ENCODE measurements around the gene CTBP2. TPM values are rescaled to one million over a fixed set of nuclear protein-coding genes. Genes with fewer than 3 reads are reported as not detected.

Gene CTBP2
- total and polyA plus RNA-seq, 8 donors: 71.2 to 90.0 (median 84.1) TPM

GRCh38 chr10:125094806-125095205 is 65.6 kb downstream of the CTBP2 start:
- TF ChIP-seq, protein P1, sequence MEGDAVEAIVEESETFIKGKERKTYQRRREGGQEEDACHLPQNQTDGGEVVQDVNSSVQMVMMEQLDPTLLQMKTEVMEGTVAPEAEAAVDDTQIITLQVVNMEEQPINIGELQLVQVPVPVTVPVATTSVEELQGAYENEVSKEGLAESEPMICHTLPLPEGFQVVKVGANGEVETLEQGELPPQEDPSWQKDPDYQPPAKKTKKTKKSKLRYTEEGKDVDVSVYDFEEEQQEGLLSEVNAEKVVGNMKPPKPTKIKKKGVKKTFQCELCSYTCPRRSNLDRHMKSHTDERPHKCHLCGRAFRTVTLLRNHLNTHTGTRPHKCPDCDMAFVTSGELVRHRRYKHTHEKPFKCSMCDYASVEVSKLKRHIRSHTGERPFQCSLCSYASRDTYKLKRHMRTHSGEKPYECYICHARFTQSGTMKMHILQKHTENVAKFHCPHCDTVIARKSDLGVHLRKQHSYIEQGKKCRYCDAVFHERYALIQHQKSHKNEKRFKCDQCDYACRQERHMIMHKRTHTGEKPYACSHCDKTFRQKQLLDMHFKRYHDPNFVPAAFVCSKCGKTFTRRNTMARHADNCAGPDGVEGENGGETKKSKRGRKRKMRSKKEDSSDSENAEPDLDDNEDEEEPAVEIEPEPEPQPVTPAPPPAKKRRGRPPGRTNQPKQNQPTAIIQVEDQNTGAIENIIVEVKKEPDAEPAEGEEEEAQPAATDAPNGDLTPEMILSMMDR (IDR thresholded peaks at IDR 0.05): no peak
- intact Hi-C loops (cut with DNase I): no loop called here
- ATAC-seq (no peak), DNase-seq (peak in 1 of 4 donors; percentile 30)
- no peaks in the 10 kb centered on the region for H3K9me3 ChIP-seq
- no peak overlapping the region for H3K4me3 ChIP-seq
- no peaks in the 10 kb centered on the region for H3K27me3 ChIP-seq
- H3K36me3 ChIP-seq: peaks cover 0 to 3% of the 10 kb centered on the region in 2 donors
- H3K27ac ChIP-seq: no peak overlapping the region
- H3K4me1 ChIP-seq: peaks cover 11 to 52% of the 10 kb centered on the region in 2 donors

DNA sequence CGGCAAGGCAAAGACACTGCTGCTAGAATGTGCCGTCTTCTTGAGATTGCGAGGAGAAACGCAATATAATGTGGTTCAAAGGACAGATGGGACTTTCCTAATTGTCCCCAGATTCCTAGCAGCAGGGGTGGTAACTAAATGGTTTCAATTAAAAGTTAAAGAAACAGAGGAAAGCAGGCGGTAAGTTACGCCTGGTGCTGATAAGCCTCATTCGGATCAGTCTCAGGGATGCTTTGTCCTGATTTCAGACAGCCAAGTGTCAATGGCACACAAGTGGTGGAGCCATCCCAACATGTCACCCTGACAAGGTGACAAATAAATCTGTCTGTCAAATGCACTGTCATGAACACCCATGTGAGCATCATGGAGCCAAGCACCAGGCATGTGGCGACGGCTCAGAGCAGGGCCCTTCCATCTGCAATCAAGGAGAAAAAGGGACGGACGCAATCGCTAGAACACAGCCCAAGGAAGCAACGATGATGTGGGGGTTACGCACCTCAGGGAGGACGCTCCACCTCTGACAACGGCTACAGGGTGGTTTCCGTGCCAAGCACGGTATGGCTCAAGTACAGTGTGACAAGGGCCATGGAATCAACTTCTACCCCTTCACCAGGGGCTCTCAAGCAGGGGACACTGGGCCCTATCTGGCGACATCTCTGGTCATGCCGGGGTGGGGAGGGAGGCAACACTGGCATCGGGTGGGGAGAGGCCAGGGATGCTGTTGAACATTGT is 66.2 kb downstream of the CTBP2 start:
- DNase-seq: peak in 1 of 4 donors; percentile 19
- no peak for ATAC-seq
- H3K27ac ChIP-seq: peak overlapping the region; percentile 10 to 57
- H3K36me3 ChIP-seq: peaks cover 0 to 3% of the 10 kb centered on the region in 2 donors
- H3K4me1 ChIP-seq: peaks cover 11 to 52% of the 10 kb centered on the region in 2 donors
- H3K4me3 ChIP-seq: no peak overlapping the region
- TF ChIP-seq, protein P1 (IDR thresholded peaks at IDR 0.05): no peak
- H3K9me3 ChIP-seq: no peaks in the 10 kb centered on the region
- H3K27me3 ChIP-seq: no peaks in the 10 kb centered on the region
- intact Hi-C loops (cut with DNase I): no loop called here

- H3K4me3 ChIP-seq: no peak overlapping the region
Observed at GRCh38 chr10:125093199-125093973, 67.0 kb downstream of the CTBP2 start.

GRCh38 chr10:125092564-125093031 is 67.8 kb downstream of the CTBP2 start:
- no peaks in the 10 kb centered on the region for H3K9me3 ChIP-seq
- DNase-seq (peak in 1 of 4 donors; percentile 32), ATAC-seq (no peak)
- H3K4me1 ChIP-seq: peaks cover 11 to 52% of the 10 kb centered on the region in 2 donors
- intact Hi-C loops (cut with DNase I): no loop called here
- no peaks in the 10 kb centered on the region for H3K27me3 ChIP-seq
- H3K36me3 ChIP-seq: peaks cover 0 to 12% of the 10 kb centered on the region in 2 donors
- H3K4me3 ChIP-seq: no peak overlapping the region
- peak overlapping the region; percentile 10 to 57 for H3K27ac ChIP-seq
- TF ChIP-seq, protein P1 (IDR thresholded peaks at IDR 0.05): no peak

More at GRCh38 chr10:125093199-125093973, 67.0 kb downstream of the CTBP2 start:
- TF ChIP-seq, protein P1 (IDR thresholded peaks at IDR 0.05): no peak
- Histone ChIP-seq H3K36me3 (peaks cover 0 to 5% of the 10 kb centered on the region in 2 donors), H3K9me3 (no peaks in the 10 kb centered on the region), H3K27ac (peak overlapping the region; percentile 10 to 57), H3K4me1 (peaks cover 11 to 52% of the 10 kb centered on the region in 2 donors), H3K27me3 (no peaks in the 10 kb centered on the region)
- ATAC-seq (peak; percentile 56), DNase-seq (peak in 1 of 4 donors; percentile 29)
- intact Hi-C loops (cut with DNase I): no loop called here

DNA sequence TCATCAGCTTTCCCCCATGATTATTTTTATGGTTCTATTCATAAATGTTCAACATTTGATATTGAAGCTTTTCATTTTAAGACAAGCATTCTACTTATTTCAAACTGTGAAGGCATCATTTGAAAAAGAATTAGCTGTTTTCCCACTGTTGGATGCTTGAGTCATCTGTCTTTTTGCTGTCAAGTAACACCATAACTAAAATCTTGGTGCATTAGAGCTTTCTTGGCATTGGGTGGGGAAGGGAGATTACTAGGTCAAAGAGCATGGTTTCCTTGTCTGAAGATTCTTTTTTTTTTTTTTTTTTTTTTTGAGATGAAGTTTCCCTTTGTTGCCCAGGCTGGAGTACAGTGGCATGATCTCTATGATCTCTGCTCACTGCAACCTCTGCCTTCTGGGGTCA is 68.5 kb downstream of the CTBP2 start:
- peaks cover 0 to 16% of the 10 kb centered on the region in 2 donors for H3K36me3 ChIP-seq
- no peaks in the 10 kb centered on the region for H3K9me3 ChIP-seq
- no peaks in the 10 kb centered on the region for H3K27me3 ChIP-seq
- DNase-seq (no peak), ATAC-seq (no peak)
- H3K4me1 ChIP-seq: peaks cover 11 to 47% of the 10 kb centered on the region in 2 donors
- intact Hi-C loops (cut with DNase I): no loop called here
- H3K27ac ChIP-seq: no peak overlapping the region
- TF ChIP-seq, protein P1 (IDR thresholded peaks at IDR 0.05): no peak
- no peak overlapping the region for H3K4me3 ChIP-seq

Data from left lung (tissue), 10 donors.